ENCODE data around the gene TXNDC5.

Gene TXNDC5

GRCh38 chr6:7910654-7911344, at the start of gene TXNDC5:
TXNDC5 (minus strand) TSS chr6:7910788; CDS start chr6:7910776, 12 bp downstream.
- DNase-seq (ENCODE audit: low spot score) = peak; percentile 79

- no peak for DNase-seq (ENCODE audit: low spot score)
Measured at GRCh38 chr6:7960141-7960540, 49.6 kb upstream of the TXNDC5 start.

GRCh38 chr6:7959453-7959852, 48.9 kb upstream of the TXNDC5 start:
- no peak for DNase-seq (ENCODE audit: low spot score)

GRCh38 chr6:7958464-7958863, 47.9 kb upstream of the TXNDC5 start:
- DNase-seq (ENCODE audit: low spot score) = no peak

- DNase-seq (ENCODE audit: low spot score) = no peak
Measured at GRCh38 chr6:7956257-7956656, 45.7 kb upstream of the TXNDC5 start.

GRCh38 chr6:7954477-7955200, 44.1 kb upstream of the TXNDC5 start:
- no peak for DNase-seq (ENCODE audit: low spot score)

- DNase-seq (ENCODE audit: low spot score) = no peak
Measured at GRCh38 chr6:7953753-7954152, 43.2 kb upstream of the TXNDC5 start.

GRCh38 chr6:7939864-7940228, 29.3 kb upstream of the TXNDC5 start:
- no peak for DNase-seq (ENCODE audit: low spot score)

- DNase-seq (ENCODE audit: low spot score) = no peak
Measured at GRCh38 chr6:7939184-7939863, 28.7 kb upstream of the TXNDC5 start.

- no peak for DNase-seq (ENCODE audit: low spot score)
Measured at GRCh38 chr6:7938562-7939183, 28.1 kb upstream of the TXNDC5 start.

- DNase-seq (ENCODE audit: low spot score) = no peak
Measured at GRCh38 chr6:7933794-7934193, 23.2 kb upstream of the TXNDC5 start.

- DNase-seq (ENCODE audit: low spot score) = no peak
Measured at GRCh38 chr6:7932625-7933024, 22.0 kb upstream of the TXNDC5 start.

GRCh38 chr6:7924867-7925266, 14.3 kb upstream of the TXNDC5 start:
- DNase-seq (ENCODE audit: low spot score) = no peak

- no peak for DNase-seq (ENCODE audit: low spot score)
Measured at GRCh38 chr6:7922596-7922995, 12.0 kb upstream of the TXNDC5 start.

- no peak for DNase-seq (ENCODE audit: low spot score)
Measured at GRCh38 chr6:7921632-7922092, 11.1 kb upstream of the TXNDC5 start.

GRCh38 chr6:7921046-7921445, 10.5 kb upstream of the TXNDC5 start:
- DNase-seq (ENCODE audit: low spot score) = no peak

GRCh38 chr6:7920425-7920824, 9.8 kb upstream of the TXNDC5 start:
- no peak for DNase-seq (ENCODE audit: low spot score)

- no peak for DNase-seq (ENCODE audit: low spot score)
Measured at GRCh38 chr6:7919871-7920270, 9.3 kb upstream of the TXNDC5 start.

GRCh38 chr6:7918403-7918802, 7.8 kb upstream of the TXNDC5 start:
- DNase-seq (ENCODE audit: low spot score) = no peak

- no peak for DNase-seq (ENCODE audit: low spot score)
Measured at GRCh38 chr6:7917729-7918128, 7.1 kb upstream of the TXNDC5 start.

- DNase-seq (ENCODE audit: low spot score) = no peak
Measured at GRCh38 chr6:7916959-7917358, 6.4 kb upstream of the TXNDC5 start.

- no peak for DNase-seq (ENCODE audit: low spot score)
Measured at GRCh38 chr6:7914991-7915789, 4.6 kb upstream of the TXNDC5 start.
